ENCODE measurements around the gene NOB1.
"Not testable (repeated sequence)": the region's sequence is repeated elsewhere in the genome, so short reads cannot be mapped to it uniquely, and the experiment has no call there.

NOB1 gene

GRCh38 chr16:69761983-69762813, 7.5 kb upstream of the NOB1 start, which contains the start of gene WWP2:
Gene WWP2, plus strand, starts transcription at chr16:69762332. Its CDS starts 24,679 bp downstream, at chr16:69787011.
- peak; percentile 49 to 62 for DNase-seq (ENCODE audit: extremely low read depth in 1 of 2, low read depth in 1 of 2)

GRCh38 chr16:69757375-69757774, 2.6 kb upstream of the NOB1 start:
- DNase-seq (ENCODE audit: extremely low read depth in 1 of 2, low read depth in 1 of 2), result not testable (repeated sequence)

DNA sequence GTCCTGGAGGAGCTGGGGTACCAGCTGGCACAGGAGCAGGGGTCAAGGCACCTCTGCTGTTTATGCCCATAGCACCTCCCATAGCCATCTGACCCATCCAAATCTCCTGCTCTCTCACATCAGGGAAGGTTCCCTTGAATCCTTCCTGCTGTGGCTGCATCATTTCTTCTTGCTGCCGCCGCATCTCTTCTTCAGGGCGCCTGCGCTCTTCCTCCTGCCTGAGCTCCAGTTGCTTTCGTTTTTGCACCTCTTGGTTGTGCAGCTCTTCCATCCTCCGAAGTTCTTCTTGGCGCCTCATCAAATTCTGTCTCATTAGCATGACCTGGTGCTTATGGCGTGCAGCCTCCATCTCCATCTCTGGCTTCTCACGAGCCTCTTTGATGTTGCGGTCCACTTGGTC, 2.0 kb upstream of the NOB1 start:
- DNase-seq (ENCODE audit: extremely low read depth in 1 of 2, low read depth in 1 of 2), result no peak

GRCh38 chr16:69754143-69754468, 620 bp downstream of the NOB1 start:
- DNase-seq (ENCODE audit: extremely low read depth in 1 of 2, low read depth in 1 of 2), result no peak

- no peak for DNase-seq (ENCODE audit: extremely low read depth in 1 of 2, low read depth in 1 of 2)
Observed at GRCh38 chr16:69748694-69749345, 5.9 kb downstream of the NOB1 start.

DNA sequence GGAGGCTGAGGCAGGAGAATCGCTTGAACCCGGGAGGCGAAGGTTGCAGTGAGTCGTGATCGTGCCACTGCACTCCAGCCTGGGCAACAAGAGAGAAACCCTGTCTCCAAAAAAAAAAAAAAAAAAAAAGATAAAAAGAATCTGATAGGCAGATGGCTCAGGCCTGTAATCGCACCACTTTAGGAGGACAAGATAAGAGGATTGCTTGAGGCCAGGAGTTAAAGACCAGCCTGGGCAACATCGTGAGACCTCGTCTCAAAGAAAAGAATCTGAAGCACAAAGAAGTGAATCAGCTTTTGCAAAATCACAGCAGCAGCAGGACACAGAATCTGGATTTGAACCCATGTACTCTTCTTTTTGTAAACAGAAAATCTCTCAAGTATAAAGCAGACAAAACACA, 7.6 kb downstream of the NOB1 start:
- no peak for DNase-seq (ENCODE audit: extremely low read depth in 1 of 2, low read depth in 1 of 2)

DNA sequence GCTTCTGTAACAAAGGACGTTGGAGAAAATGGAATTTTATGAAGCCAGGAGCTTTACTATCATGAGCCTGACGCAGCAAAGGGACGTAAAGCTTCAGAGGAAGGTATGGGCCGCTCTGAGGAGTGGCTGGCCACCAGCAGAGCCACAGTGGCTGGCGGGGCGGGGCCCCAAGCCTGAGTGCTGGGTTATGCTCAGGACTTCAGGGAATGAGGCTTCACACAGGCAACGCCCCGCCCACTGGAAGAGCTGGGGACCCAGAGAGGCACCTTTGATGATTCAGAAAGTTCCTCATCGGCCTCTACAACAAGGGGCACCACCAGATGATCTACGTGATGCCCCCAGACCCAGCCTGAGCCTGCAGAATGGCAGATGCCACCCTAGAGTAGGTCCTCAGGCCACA, 8.8 kb downstream of the NOB1 start:
- DNase-seq (ENCODE audit: extremely low read depth in 1 of 2, low read depth in 1 of 2), result no peak

DNA sequence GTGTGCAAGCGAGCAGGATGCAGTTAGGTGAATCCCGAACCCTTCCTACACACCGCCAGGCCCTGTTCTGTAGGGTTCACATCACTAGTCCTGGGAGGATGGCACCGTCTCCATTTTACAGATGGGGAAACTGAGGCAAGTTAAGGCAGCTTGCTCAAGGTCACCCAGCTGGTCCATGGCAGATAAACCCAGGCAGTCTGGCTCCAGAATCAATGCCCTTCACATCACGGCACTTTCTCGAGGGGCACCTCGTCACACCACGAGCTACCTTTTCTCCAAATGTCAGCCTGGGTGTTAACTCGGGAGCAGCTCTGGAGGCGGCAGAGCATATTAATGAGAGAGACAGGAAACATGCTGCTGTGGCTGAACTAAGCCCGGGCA, 9.5 kb downstream of the NOB1 start:
- no peak for DNase-seq (ENCODE audit: extremely low read depth in 1 of 2, low read depth in 1 of 2)

GRCh38 chr16:69744363-69745231, 10.1 kb downstream of the NOB1 start:
- no peak for DNase-seq (ENCODE audit: extremely low read depth in 1 of 2, low read depth in 1 of 2)

DNA sequence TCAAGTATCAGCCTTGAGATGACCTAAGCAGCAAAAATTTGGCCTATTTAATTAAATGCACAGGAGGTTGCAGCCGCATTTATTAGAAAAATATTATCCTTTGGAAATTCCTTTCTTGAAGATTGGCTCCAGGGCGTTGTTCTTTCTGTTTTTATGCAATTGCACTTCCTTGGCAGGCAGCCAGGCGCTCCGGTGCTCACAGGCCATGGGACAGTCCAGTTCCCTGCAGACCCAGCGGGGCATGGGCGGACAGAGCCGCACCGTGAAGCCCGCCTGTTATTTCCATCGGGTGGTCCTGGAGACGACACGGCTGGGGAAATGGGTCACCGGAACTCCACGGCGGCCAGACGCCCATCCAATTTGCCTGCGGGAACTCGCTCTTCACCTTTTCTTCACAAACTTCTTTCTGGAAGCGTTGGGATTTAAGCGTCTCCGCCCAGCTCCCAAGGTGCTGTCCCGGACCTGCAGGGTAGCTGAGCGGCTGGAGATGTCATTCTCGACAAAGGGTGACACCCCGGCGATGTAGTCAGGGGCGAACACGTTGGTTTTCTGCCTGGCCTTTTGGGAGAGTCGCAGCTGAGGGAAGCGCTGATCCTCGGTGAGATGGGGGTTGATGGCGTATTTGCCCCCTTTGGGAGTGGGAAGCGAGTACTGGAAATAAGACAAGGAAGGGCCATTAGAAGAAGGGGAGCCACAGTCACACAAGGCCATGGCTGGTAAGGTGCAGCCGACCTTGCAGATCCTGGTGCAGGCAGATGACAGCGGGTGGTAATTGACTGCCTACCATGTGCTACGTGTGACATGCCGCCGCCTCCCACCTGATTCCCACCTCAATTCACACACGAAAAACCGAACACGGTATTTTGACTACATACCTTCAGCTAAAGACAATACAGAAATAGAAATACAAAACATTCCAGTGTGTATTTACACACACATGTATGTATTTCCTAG, 12.5 kb downstream of the NOB1 start:
- no peak for DNase-seq (ENCODE audit: extremely low read depth in 1 of 2, low read depth in 1 of 2)

GRCh38 chr16:69741519-69741918, 13.2 kb downstream of the NOB1 start:
- no peak for DNase-seq (ENCODE audit: extremely low read depth in 1 of 2, low read depth in 1 of 2)

DNA sequence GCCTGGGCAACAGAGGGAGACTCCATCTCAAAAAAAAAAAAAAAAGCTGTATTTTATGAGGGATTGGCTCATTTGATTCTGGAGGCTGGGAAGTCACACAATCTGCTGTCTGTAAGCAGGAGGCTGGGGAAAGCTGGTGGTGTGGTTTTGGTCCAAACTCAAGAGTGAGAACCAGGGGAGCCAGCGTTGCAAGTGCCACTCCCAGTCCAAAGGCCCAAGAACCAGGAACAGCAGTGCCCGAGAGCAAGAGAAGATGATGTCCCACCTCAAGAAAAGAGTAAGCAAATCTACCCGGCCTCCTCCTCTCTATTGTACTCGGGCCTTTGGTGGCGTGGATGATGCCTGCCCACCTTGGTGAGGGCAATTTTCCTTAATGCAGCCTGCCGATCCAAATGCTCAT, 22.6 kb downstream of the NOB1 start:
- no peak for DNase-seq (ENCODE audit: extremely low read depth in 1 of 2, low read depth in 1 of 2)

GRCh38 chr16:69731280-69731679, 23.4 kb downstream of the NOB1 start:
- not testable (repeated sequence) for DNase-seq (ENCODE audit: extremely low read depth in 1 of 2, low read depth in 1 of 2)

DNA sequence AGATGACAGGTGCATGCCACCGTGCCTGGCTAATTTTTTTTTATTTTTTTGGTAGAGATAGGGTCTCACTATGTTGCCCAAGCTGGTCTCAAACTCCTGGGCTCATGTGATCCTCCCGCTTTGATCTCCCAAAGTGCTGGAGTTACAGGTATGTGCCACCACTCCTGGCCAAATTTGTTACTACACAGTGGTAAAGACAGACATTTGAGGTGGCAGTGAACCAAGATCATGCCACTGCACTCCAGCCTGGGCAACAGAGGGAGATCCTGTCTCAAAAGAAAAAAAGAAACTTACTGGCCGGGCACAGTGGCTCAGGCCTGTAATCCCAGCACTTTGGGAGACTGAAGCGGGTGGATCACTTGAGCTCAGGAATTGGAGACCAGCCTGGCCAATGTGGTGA, 25.7 kb downstream of the NOB1 start:
- not testable (repeated sequence) for DNase-seq (ENCODE audit: extremely low read depth in 1 of 2, low read depth in 1 of 2)

GRCh38 chr16:69727916-69728270, 26.8 kb downstream of the NOB1 start:
- DNase-seq (ENCODE audit: extremely low read depth in 1 of 2, low read depth in 1 of 2), result no peak

DNA sequence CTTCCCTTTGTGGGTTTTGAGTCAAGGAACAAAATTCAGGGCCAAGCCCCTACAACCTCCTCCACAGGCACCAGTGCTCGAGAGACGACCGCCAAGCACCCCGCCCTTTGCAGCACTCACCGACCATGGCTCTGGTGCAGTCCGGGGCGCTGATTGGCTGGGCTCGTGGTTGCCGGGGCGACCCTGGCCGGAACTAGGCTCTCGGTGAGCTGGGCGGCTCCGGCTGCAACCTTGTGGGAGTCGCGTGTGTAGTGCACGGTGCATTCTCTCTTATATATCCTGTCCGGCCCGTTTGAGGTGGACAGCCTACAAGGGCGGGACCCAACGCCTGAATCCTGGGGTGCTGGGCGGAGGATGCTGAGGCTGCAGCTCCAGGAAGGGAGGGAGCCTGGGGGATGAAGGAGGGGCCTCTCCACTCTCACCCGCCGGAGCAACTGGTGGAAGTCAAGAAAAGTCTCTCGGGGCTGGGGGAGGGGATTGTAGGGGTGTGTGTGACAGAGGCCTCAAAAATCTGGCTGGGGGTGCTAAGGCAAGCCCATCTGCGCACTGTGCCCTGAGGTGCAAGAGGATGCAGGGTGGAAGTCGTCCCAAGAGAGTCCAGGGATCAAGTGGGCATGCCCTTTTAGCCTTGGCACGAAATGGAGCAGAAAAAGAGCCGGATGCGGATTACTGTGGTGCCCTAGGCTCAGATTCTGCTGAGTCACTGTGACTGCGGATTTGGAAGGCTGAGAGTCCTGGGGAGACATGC, 28.2 kb downstream of the NOB1 start, which contains the start of gene NQO1:
NQO1 (minus strand) TSS at position 248 of the 748 bp plus-strand sequence; CDS start at position 127, 121 bp downstream.
- DNase-seq (ENCODE audit: extremely low read depth in 1 of 2, low read depth in 1 of 2), result peak; percentile 85 to 90

DNA sequence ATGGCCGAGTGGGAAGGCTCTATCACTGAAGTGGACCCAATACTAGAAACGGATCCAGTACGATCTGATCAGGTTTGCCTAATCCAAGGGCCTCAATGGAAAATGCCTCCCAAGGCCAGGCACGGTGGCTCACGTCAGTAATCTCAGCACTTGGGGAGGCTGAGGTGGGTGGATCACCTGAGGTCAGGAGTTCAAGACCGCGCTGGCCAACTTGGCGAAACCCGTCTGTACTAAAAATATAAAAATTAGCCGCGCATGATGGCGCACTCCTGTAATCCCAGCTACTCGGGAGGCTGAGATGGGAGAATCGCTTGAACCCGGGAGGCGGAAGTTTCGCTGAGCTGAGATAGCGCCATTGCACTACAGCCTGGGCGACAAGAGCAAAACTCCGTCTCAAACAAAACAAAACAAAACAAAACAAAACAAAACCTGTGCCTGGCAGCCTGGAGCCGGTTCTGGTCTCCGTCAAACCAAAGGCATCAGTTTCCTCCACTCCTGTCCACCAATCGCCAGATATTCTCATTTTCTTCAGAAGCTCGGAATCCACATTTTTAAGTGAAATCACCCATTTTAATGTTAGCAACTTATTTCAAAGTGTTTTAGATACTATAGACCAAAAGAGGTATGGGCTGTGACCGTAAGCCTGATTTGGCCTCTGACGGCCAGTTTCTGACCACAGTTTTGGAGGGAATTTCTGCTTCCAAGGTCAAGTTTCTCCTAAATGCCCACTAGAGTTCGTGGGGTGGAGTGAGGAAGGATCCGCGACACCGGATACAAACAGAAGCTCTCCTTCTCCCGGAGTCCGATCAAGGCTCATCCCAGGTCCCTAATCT, 29.0 kb downstream of the NOB1 start:
- no peak for DNase-seq (ENCODE audit: extremely low read depth in 1 of 2, low read depth in 1 of 2)

- no peak for DNase-seq (ENCODE audit: extremely low read depth in 1 of 2, low read depth in 1 of 2)
Observed at GRCh38 chr16:69724981-69725479, 29.7 kb downstream of the NOB1 start.
